ENCODE results near the gene THPO.
"Not testable (repeated sequence)": the region's sequence is repeated elsewhere in the genome, so short reads cannot be mapped to it uniquely, and the experiment has no call there.

Gene THPO

DNA sequence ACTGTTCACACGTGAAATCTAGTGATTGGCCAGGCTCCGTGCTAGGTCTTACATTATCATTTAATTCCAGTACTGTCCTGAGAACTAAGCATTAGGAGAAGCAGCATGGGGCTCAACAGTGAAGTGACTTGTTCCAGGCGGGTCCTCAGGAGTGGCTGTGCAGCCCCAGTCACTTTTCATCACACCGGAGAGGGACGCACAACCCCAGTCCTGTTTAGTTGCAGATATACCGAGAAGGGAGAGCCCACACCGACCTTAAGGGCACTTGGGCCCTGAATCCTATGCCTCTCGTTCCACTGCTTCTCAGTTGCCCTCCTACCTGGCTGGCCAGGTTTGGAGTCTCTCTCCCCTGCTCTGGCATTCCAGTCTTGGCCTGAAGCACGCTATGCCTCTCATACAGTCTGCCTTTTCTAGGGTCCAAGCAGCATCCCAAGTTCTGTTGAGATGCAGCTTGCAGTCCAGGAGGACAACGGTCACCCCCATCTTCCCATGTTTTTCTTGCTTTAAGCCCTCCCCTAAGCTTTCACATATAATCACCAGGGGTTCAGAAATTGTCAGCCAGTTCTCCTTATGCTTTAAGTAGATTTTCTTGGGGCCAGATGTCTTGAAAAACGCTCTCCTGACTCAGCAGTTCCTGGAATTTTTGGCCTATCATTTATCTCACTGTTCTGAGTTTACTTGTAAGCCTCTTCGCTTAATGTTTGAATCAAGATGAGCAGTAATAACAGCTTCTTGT, 30.5 kb downstream of the THPO start:
- DNase-seq, result no peak

DNA sequence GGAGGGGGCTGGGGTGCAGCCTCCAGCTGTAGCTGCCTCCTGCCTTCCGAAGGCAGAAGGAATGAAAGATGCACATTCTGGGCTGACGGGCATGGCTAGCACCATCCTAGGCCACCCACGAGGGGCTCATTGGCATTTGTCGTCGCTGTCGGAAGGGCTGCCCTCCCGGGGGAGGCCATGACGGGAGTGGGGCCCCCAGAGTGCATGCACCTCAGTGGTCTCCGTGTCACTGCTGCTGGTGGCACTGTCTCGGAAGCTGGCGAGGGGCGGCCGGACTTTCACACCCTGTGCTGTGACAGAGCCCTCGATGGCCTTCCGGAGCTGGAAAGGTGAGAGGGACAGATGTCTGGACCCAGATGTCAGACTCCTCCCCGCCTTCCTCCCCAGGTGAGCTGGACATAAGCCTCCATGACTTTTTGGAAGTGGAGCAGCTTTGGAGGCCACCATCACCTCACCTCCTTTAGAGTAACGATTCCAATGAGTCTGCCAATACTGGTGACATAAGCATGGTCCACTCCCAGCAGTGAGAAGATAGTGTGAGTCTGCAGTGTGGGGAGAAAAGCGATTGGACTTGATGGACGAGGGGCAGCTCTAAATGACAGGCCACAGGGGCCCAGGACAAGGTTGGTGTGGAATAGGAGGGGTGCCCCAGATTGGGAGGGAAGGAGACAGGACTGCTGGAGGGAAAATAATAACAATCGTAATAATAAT, 31.4 kb downstream of the THPO start:
- no peak for DNase-seq

DNA sequence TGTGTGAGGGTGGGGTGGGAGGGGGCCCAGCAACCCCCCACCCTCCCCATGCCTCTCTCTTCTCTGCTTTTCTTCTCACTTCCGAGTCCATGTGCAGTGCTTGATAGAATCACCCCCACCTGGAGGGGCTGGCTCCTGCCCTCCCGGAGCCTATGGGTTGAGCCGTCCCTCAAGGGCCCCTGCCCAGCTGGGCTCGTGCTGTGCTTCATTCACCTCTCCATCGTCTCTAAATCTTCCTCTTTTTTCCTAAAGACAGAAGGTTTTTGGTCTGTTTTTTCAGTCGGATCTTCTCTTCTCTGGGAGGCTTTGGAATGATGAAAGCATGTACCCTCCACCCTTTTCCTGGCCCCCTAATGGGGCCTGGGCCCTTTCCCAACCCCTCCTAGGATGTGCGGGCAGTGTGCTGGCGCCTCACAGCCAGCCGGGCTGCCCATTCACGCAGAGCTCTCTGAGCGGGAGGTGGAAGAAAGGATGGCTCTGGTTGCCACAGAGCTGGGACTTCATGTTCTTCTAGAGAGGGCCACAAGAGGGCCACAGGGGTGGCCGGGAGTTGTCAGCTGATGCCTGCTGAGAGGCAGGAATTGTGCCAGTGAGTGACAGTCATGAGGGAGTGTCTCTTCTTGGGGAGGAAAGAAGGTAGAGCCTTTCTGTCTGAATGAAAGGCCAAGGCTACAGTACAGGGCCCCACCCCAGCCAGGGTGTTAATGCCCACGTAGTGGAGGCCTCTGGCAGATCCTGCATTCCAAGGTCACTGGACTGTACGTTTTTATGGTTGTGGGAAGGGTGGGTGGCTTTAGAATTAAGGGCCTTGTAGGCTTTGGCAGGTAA, 32.5 kb downstream of the THPO start:
- peak; percentile 79 for DNase-seq

DNA sequence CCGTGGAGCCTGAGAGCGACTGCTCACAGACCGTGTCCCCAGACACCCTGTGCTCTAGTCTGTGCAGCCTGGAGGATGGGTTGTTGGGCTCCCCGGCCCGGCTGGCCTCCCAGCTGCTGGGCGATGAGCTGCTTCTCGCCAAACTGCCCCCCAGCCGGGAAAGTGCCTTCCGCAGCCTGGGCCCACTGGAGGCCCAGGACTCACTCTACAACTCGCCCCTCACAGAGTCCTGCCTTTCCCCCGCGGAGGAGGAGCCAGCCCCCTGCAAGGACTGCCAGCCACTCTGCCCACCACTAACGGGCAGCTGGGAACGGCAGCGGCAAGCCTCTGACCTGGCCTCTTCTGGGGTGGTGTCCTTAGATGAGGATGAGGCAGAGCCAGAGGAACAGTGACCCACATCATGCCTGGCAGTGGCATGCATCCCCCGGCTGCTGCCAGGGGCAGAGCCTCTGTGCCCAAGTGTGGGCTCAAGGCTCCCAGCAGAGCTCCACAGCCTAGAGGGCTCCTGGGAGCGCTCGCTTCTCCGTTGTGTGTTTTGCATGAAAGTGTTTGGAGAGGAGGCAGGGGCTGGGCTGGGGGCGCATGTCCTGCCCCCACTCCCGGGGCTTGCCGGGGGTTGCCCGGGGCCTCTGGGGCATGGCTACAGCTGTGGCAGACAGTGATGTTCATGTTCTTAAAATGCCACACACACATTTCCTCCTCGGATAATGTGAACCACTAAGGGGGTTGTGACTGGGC, 33.3 kb downstream of the THPO start:
- DNase-seq, result no peak

DNA sequence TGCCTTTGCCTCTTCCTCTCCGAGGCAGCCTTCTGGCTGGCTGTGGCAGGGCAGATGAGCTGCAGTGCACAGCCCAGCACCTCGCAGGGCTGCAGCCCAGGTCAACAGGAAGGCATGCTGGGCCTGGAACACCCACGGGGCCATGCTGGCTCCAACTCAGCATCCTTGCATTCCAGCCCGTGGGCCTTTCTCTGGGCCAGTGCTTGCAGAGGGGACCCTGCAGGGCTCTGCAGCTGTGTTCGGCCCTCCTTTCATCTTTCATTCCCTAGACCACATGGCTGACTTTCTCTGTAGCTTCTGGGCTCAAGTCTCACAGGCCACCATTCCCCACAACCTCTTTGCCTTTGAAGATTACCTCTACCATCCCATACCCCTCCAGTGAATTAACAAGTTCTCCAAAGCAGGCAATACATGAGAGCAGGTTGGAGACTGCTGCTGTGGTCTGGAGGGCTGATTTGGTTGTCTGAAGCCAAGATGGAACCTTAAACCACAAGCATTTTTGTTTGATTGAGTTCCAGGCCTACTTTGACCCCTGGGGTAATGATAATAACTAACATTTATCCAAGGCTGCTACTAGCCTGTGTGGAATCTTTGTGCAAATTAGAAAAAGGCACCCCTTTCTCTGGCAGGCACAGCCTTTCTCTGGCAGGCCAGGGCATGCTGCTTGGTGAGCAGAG, 34.7 kb downstream of the THPO start:
- no peak for DNase-seq

DNA sequence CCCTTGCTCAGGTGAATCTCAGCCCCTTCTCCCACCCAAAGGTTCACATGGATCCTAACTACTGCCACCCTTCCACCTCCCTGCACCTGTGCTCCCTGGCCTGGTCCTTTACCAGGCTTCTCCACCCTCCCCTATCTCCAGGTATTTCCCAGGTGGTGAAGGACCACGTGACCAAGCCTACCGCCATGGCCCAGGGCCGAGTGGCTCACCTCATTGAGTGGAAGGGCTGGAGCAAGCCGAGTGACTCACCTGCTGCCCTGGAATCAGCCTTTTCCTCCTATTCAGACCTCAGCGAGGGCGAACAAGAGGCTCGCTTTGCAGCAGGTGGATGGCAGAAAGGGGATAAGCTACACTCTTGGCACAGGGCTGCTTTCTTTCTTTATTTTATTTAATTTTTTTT, 36.1 kb downstream of the THPO start:
- no peak for DNase-seq

DNA sequence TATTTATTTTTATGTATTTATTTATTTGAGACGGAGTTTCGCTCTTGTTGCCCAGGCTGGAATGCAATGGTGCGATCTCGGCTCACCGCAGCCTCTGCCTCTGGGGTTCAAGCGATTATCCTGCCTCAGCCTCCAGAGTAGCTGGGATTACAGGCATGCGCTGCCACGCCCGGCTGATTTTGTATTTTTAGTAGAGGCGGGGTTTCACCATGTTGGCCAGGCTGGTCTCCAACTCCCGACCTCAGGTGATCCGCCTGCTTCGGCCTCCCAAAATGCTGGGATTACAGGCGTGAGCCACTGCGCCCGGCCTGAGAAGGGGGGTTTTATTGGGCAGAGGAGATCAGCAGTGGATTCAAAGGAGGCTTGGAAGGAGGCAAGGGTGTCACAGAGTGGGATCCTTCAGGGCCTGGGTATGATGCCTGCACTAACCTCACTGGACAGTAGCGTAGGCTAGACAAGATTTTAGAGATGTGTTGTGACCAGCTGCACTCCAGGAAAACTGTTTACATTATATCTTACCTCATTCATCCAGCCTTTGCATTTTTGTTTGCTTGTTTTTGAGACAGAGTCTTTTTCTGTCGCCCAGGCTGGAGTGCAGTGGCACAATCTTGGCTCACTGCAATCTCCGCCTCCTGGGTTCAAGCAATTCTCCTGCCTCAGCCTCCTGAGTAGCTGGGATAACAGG, 38.4 kb downstream of the THPO start:
- not testable (repeated sequence) for DNase-seq

DNA sequence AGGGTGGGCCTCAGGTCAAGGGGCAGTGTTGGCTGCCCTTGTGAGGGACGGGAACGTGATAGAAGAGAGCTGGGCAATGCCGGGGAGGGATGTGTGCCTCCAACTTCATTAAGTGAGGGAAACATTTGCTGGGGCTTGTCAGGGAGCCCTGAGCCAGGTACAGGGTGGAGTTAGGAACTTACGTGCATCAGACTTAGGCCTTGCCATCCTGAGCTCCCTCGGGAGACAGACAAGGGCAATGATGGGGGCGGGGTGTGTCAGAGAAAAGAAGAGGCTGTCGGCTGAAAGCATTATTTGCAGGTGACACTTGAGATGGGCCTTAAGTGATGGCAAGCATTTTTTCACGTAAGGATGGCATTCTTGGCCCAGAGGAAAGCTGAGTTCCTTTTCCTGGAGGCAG, 39.0 kb downstream of the THPO start:
- DNase-seq, result peak; percentile 73

DNA sequence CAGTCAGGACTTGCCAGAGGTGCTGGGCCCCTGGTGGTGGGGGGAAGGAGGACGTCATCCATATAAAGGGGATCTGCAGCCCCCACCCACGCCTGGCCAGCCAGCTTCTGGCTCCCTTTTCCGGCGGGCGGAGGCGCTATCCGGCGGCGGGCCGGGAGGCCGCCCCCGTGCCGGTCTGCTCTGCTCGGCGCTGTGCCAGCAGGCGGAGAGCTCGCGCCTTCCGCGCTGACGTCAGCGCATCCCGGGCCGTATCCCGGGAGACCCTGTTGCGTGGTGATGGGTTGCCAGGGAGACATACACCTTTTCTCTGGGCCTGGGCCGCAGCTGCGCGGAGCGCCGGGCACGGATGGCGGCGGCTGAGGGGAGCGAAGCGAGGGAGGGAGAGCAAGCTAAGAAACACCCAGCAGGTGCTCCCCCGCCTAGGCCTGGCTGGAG, 39.5 kb downstream of the THPO start:
- peak; percentile 98 for DNase-seq

DNA sequence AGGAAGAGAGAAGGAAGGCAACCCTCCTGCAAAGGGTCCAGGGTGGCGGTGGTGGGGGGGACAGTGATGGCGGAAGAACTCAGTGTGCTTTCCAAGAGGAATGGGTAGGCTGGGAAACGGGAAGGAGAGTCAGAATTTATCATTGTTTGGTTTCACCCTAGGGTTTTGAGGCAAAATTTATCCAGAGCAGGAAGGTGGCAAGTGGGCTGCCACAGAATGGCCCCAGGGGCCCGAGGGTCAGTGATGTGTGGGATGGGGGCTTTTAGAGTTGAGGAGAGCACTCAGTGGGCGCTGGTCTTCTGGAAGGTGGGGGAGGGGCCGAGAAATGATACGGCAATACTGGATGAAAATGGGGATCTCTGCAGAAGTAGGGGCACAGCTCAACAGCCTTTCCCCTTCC, 40.0 kb downstream of the THPO start:
- no peak for DNase-seq

DNA sequence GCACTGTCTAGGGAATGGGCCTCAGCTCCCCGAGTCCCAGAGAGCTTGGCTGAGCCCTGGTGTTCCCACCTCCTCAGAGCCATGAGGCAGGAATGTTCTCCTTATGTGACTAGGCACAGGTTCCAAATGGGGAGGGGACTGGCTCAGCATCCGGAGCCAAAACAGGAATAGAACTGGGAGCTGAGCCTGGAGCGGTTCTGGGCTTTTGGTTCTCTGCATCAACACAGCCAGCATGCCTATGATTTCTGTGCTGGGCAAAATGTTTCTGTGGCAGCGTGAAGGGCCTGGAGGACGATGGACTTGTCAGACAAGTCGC, 40.6 kb downstream of the THPO start, which contains the start of gene FAM131A:
Gene FAM131A (plus strand): TSS at position 202 of the 316 bp plus-strand sequence. CDS start 31 bp downstream, at position 233.
- DNase-seq, result peak; percentile 25

DNA sequence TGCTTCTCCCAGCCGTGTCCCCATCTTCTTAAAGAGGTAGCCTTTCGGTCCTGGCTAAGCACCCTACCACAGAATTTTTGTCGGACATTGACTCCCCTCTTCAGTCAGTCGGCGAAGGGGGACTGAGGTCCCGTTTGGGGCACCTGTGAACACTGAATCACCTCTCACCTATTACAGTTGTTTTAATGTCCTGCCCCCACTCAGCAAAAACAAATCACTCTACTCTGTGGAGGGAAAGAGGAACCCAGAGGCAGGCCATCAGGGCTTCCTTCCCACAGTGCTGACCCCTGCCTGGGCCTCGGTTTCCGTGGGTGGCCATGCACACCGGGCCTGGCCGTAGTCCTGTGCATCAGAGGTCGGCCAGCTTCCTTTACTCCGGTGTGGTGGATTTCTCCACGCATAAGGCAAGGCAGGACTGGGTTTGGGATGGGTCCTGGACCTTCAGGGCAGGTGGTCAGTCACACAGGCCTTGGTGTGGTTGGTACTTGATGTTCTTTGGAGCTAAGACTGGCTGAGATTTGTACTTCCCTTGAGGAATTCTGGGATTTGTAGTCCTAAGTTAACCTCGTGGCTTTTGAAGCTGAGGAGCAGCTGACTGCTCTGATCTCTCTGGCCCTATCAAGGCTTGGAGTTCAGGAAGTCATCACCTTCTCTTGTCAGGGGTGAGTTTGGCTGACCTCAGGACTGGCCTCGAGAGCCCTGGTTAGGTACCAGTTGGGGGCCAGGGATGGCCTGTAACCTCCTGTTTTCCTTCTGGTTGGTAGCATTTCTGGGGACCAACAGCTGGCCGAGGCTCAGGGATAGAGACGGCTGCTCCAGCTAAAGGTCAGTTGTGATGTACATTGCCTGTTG, 41.2 kb downstream of the THPO start:
- DNase-seq, result peak; percentile 68

DNA sequence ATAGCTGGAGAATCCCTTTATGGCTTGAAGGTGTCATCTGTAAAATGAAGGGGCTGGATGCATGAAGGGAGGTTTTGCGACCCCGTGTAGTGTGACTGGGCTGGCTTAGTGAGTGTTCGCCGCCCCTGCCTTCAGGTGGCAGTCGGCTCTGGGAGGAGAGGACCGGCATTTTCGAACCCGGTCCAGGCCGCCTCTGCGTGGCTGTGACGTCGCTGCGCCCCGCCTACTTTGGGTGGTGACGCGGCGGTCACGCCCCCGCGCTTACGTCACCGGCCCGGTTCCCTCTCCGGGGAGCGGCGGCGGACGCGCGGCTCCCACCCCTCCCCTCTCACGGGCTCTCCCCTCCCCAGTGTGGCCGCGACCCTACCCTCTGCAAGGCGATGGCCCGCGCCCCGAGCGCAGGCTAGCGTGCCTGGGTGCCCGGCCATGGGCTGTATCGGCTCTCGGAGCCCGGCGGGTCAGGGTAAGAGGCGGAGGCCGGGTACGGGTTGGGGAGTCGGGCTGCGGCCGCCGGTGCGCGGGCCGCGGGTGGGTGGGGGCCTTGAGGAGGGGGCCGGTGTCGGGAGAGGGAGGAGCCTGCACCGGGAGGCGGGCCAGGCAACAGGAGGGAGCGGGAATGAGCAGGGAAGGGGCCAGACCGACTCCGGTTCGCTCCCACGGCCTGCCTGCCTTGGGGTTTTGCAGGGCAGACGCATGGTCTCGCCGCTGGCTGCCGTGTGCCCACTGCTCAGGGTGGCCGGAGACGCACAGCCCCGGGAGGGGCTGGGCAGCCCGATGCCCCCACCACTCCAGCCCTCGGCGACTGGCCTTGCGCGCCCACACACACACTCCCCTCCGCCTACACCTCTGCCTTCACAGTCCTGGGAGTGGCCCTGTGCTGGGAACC, 42.1 kb downstream of the THPO start:
- peak; percentile 89 for DNase-seq

DNA sequence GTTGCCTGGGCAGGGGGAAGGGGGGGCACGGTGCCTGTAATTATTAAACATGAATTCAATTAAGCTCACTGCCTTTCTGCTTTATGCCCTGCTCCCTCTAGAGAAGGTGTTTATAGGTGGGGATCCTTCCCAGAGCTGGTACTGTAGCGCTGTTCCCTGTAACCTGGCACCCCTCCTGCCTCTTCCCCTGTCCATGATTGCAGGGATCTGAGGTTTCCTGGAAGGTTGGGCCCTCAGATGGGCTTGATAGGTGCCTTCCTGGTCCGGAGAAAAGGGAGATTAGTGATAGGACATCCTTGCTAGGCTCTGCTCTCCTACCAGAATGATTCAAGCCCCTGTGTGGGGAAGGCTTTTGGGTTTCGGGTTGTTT, 42.7 kb downstream of the THPO start:
- no peak for DNase-seq

DNA sequence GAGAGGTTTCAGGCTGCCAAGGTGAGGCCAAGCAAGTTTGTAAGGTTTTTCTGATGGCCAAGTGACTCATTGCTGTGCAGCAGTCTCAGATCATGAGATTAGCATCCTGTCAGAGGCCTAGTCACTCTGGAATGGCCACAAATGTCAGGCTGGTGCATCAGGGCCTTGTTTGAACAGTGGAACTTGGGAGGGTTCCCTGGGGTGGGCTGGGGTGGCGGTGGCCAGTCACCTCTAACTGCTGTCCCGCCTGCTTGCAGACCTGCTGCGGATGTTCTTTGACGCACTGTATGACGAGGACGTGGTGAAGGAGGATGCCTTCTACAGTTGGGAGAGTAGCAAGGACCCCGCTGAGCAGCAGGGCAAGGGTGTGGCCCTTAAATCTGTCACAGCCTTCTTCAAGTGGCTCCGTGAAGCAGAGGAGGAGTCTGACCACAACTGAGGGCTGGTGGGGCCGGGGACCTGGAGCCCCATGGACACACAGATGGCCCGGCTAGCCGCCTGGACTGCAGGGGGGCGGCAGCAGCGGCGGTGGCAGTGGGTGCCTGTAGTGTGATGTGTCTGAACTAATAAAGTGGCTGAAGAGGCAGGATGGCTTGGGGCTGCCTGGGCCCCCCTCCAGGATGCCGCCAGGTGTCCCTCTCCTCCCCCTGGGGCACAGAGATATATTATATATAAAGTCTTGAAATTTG, 43.4 kb downstream of the THPO start:
- DNase-seq, result no peak

DNA sequence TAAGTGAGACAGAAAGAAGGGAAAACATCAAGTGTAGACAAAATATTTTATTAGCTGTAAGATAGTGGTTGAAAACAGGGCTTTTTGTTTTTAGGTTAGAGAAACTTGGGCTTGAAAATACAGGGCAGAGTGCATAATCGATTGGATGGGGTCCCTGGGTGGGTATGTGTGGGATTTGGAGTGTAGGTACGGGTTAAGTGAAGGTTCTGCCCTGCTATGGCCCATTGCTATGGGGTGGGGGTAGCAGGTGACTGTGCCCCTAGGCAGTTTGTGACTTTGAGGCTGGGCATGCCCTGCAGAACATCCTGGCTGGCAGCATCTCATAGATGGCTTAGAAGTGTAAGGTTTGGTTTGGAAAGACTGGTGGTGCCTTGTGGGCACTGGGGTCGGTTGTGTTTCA, 44.3 kb downstream of the THPO start:
- DNase-seq, result no peak

DNA sequence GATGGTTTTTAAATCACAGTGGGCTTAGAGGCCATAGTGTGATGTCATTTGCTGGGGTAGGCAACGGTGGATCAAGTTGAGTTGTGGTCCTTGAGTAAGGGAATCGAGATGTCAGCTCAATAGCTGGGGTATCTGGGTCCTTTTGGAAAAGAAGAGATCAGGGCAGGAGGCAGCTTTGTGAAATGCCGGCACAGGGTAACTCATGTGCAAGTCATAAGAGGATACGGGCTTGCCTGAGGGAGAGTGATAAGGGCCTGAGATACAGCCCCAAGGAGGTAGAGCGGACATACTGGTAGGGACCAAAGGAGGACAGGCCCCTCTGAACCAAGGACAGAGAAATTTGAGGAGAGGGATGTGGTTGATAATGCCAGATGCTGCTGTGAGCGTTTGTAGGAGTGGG, 44.8 kb downstream of the THPO start:
- no peak for DNase-seq

DNA sequence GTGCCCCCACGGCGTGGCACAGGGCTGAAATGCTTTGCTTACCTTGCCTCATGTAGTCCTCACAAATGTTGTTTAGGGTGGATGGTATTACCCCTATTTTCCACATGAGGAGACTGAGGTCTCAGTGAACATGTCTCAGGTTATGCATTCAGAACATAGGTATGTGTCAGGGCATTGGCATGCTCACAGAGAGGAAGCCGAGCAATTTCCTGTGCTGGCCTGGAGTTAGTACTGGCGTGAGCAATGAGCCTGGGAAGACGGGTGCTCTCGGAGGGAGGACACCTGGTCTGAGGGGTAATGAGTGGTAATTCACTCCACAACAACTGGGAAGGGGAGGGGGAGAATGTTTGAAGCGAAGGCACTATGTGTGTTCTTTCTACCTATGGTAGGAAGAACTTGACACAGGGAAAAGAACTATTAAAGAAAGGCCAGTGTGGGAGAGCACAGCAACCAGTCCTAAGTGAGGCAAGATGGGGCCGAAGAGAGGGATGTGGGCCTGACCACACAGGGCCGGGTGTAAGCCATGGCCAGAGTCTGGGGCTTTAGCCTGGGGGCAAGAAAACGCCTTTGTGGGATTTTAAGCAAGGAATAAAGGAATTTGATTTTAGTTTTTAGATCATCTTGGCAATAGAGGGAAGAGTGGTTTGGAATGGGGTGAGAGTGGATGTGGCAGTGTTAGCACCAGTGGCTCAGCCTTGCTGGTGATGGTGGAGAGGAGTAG, 45.5 kb downstream of the THPO start:
- DNase-seq, result no peak

DNA sequence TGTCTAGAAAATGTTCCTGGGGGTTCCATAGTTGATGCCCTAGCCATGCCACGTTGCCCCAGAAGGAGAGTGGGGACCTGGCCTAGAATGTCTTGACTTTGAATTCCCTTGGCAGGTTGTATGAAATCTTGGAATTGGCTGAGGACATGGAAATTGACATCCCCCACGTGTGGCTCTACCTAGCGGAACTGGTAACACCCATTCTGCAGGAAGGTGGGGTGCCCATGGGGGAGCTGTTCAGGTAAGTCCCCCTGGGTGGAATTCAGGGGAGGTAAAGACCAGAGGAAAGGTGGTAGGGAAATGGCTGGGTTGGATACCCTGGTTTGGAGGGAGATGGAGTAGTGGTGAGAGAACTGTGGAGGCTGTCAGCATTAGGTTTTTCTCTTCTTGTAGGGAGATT, 49.5 kb downstream of the THPO start:
- no peak for DNase-seq
